Calu3 (cell line): ENCODE results near the gene MON1A. TPM values are rescaled to one million over a fixed set of nuclear protein-coding genes. Genes with fewer than 3 reads are reported as not detected.

Source experiments
- BruUV-seq: library from RNA; stranded (reverse); fragments of 400-500 nt; replicated peaks from 2 replicates; lab custom pipeline; 2021; lab: Mats Ljungman, UMichigan
- CTCF ChIA-PET: fragments of 300-600 bp; sonication (Branson Sonifier 250); formaldehyde crosslinking; loops from one replicate; lab custom pipeline; 2022; ENCODE audit warnings: antibody characterized with exemption; lab: Charles Lee
- DNase-seq: peaks from one replicate; pipeline ENCODE4 v3.0.0; 2022
- H3K27ac Mint-ChIP-seq: one replicate; pipeline ENCODE4 v1.8.0; 2022; ENCODE audit warnings: mixed read lengths; ENCODE audit not compliant: unreplicated experiment
- H3K27me3 Mint-ChIP-seq: one replicate; pipeline ENCODE4 v1.8.0; 2022; ENCODE audit warnings: mixed read lengths; ENCODE audit not compliant: unreplicated experiment
- H3K36me3 Mint-ChIP-seq: one replicate; pipeline ENCODE4 v1.8.0; 2022; ENCODE audit warnings: mild to moderate bottlenecking, moderate library complexity, mixed read lengths; ENCODE audit not compliant: insufficient read depth, unreplicated experiment
- H3K4me1 Mint-ChIP-seq: one replicate; pipeline ENCODE4 v1.8.0; 2022; ENCODE audit warnings: mild to moderate bottlenecking, low read depth, mixed read lengths; ENCODE audit not compliant: unreplicated experiment
- H3K4me3 Mint-ChIP-seq: one replicate; pipeline ENCODE4 v1.8.0; 2022; ENCODE audit warnings: mild to moderate bottlenecking, low read depth, moderate library complexity, mixed read lengths; ENCODE audit not compliant: unreplicated experiment
- H3K9me3 Mint-ChIP-seq: one replicate; pipeline ENCODE4 v1.8.0; 2022; ENCODE audit warnings: low read depth, mixed read lengths; ENCODE audit not compliant: unreplicated experiment
- intact Hi-C: fragments of 100-400 bp; cut with micrococcal nuclease; formaldehyde crosslinking; loops from one replicate; pipeline ENCODE4 v1.10.0; 2022; ENCODE audit not compliant: unreplicated experiment
- total RNA-seq: library from RNA; stranded (reverse); gene quantifications from 2 replicates; pipeline ENCODE4 v1.2.3, GENCODE V29; 2022
- TF ChIP-seq, protein P1 (sequence below): fragments of 200-600 bp; IDR thresholded peaks from one replicate; pipeline ENCODE4 v1.8.0; 2022; ENCODE audit warnings: antibody characterized with exemption; ENCODE audit not compliant: unreplicated experiment

MON1A gene
- total RNA-seq, 1 experiment from 2014 or later, result 8.4 TPM

DNA sequence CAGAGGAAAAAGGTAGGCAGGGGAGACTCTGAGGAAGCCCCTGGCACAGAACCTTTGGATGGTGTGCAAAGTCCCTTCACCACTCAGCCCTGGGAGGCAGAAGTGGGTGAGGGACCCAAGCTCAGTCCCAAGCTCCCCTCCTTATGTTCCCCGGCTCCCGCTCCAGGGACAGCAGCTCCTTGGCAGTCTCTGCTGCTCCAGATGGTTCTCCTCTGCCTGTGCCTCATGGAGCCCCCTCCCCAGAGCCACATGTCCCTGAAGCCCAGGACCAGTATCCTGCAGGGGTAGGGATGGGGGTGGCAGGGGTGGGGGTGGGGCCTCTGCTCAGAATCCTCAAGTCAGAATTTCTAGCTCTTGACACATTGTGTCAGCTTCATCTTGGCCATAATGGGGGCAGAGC lies 51.9 kb downstream of the MON1A start:
- no TSS peak for BruUV-seq
- no peak overlapping the region for H3K4me3 Mint-ChIP-seq
- CTCF ChIA-PET, result no interaction called here
- no peaks in the 10 kb centered on the region for H3K4me1 Mint-ChIP-seq
- TF ChIP-seq, protein P1, sequence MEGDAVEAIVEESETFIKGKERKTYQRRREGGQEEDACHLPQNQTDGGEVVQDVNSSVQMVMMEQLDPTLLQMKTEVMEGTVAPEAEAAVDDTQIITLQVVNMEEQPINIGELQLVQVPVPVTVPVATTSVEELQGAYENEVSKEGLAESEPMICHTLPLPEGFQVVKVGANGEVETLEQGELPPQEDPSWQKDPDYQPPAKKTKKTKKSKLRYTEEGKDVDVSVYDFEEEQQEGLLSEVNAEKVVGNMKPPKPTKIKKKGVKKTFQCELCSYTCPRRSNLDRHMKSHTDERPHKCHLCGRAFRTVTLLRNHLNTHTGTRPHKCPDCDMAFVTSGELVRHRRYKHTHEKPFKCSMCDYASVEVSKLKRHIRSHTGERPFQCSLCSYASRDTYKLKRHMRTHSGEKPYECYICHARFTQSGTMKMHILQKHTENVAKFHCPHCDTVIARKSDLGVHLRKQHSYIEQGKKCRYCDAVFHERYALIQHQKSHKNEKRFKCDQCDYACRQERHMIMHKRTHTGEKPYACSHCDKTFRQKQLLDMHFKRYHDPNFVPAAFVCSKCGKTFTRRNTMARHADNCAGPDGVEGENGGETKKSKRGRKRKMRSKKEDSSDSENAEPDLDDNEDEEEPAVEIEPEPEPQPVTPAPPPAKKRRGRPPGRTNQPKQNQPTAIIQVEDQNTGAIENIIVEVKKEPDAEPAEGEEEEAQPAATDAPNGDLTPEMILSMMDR, result no peak
- DNase-seq, result no peak
- H3K27ac Mint-ChIP-seq, result no peak overlapping the region
- H3K9me3 Mint-ChIP-seq, result no peaks in the 10 kb centered on the region
- peaks cover 28% of the 10 kb centered on the region for H3K27me3 Mint-ChIP-seq
- H3K36me3 Mint-ChIP-seq, result peaks cover 44% of the 10 kb centered on the region
- intact Hi-C loops, result no loop called here

DNA sequence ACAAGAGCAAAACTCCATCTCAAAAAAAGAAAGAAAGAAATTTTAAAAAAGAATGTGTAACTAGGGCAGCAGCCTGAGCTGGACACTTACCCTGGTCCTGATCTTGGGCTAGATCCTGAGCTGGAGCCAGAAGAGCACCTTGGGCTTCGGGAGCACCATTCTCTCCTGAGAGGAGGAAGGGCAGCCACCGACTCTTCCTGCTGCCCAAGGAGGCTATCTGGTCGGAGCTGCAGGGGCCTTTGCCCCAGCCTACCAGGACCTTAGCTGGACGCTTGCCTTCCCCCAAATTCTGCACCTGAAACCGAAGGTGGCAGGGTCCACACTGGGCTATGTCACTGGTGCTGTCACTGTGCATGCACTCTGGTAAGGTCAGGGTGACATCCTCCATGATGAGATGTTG lies 53.0 kb downstream of the MON1A start:
- intact Hi-C loops, result no loop called here
- H3K36me3 Mint-ChIP-seq, result peaks cover 33% of the 10 kb centered on the region
- no TSS peak for BruUV-seq
- H3K4me1 Mint-ChIP-seq, result no peaks in the 10 kb centered on the region
- DNase-seq, result no peak
- H3K27ac Mint-ChIP-seq, result peak overlapping the region; percentile 19
- TF ChIP-seq, protein P1, result no peak
- no peak overlapping the region for H3K4me3 Mint-ChIP-seq
- CTCF ChIA-PET, result no interaction called here
- peaks cover 32% of the 10 kb centered on the region for H3K27me3 Mint-ChIP-seq
- no peaks in the 10 kb centered on the region for H3K9me3 Mint-ChIP-seq

DNA sequence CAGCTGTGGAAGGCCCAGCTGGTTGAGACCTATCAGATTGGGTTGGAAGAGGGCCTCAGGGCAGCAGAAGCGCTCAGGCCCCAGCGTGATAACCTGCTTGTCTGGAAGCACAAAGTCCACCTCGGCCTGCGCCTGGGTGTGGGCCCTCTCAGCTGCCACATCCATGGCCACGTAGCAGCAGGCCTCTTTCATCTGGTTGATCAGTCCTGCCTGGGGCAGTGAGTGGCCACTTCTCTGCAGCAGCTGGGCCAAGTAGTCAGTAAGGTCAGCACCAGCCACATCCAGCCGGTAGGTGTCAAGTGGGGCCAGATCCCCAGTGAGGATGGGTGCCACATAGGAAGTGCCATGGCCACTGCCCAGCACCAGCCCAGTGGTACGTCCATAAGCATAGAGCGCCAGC lies 56.0 kb downstream of the MON1A start:
- Mint-ChIP-seq H3K27ac (no peak overlapping the region), H3K4me3 (no peak overlapping the region), H3K4me1 (no peaks in the 10 kb centered on the region), H3K27me3 (peaks cover 53% of the 10 kb centered on the region), H3K9me3 (no peaks in the 10 kb centered on the region), H3K36me3 (peaks cover 26% of the 10 kb centered on the region)
- CTCF ChIA-PET, result no interaction called here
- no TSS peak for BruUV-seq
- DNase-seq, result no peak
- TF ChIP-seq, protein P1, result no peak
- intact Hi-C loops, result no loop called here

DNA sequence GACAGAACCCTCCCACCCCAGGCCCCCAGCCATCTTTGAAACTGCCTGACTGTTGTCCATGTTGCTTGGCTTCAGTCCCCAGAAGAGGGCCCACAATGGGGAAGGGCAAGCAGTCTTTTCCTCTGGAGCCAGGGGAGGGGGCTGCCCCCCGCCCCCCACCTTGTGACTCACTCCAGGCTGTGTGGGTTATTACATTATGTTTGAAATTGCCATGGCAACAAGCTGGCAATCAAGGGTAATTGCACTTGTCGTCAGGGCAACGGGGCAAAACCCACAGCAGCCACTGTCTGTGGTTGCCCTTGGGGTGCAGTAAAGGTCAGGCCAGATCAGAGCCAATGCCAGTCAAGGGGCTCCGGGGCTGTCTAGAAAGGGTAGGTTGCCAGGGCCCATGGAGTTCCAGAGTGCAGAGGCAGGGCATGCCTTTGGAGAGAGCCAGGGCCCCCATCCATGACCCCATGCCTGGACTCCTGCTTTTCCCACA lies 56.8 kb downstream of the MON1A start:
- Mint-ChIP-seq H3K36me3 (peaks cover 18% of the 10 kb centered on the region), H3K4me3 (no peak overlapping the region), H3K9me3 (no peaks in the 10 kb centered on the region), H3K27me3 (peaks cover 61% of the 10 kb centered on the region), H3K4me1 (no peaks in the 10 kb centered on the region), H3K27ac (peak overlapping the region; percentile 64)
- no TSS peak for BruUV-seq
- no peak for DNase-seq
- intact Hi-C loops, result no loop called here
- CTCF ChIA-PET, result no interaction called here
- TF ChIP-seq, protein P1, result no peak
